Heart right ventricle (tissue), 16 donors: Measurements from ENCODE around the gene BSND. TPM values are rescaled to one million over a fixed set of nuclear protein-coding genes. Genes with fewer than 3 reads are reported as not detected.
A peak's percentile ranks its signal among the peaks of the same experiment; 100 is the strongest.

Experiments used
- ATAC-seq, 8 donors: fragments of 200-7000 bp; cut with Tn5 transposase; one replicate each; pipeline ENCODE4 v1.9.1; 2020; ENCODE audit warnings: mild to moderate bottlenecking in 8 of 8, moderate library complexity in 8 of 8, moderate number of reproducible peaks in 1 of 8
- DNase-seq, 2 donors: peaks; one replicate each; pipeline ENCODE4 v3.0.0-alpha.2; 2020
- H3K27ac ChIP-seq, 10 donors: fragments of 200-600 bp; sonication (generic) in 2 of 10; one replicate each; pipeline versions ENCODE4 v1.5.0 to v1.8.0; 2020 to 2022; ENCODE audit warnings: mild to moderate bottlenecking in 3 of 10
- H3K27me3 ChIP-seq, 7 donors: fragments of 200-600 bp; one replicate each; pipeline ENCODE4 v1.8.0; 2021 to 2022; ENCODE audit warnings: mild to moderate bottlenecking in 2 of 7
- H3K36me3 ChIP-seq, 9 donors: fragments of 200-600 bp; sonication (generic) in 1 of 9; one replicate each; pipeline versions ENCODE4 v1.5.0 to v1.8.0; 2020 to 2022; ENCODE audit warnings: mild to moderate bottlenecking in 2 of 9
- H3K4me1 ChIP-seq, 9 donors: fragments of 200-600 bp; sonication (generic) in 1 of 9; one replicate each; pipeline versions ENCODE4 v1.5.0 to v1.8.0; 2020 to 2022; ENCODE audit warnings: mild to moderate bottlenecking in 4 of 9
- H3K4me3 ChIP-seq, 10 donors: fragments of 200-600 bp; sonication (generic) in 2 of 10; one replicate each; pipeline versions ENCODE4 v1.5.0 to v1.8.0; 2020 to 2022; ENCODE audit warnings: mild to moderate bottlenecking in 7 of 10, moderate library complexity in 2 of 10
- H3K9me3 ChIP-seq, 11 donors: fragments of 200-600 bp in 10 of 11; sonication (generic) in 2 of 11; one replicate each; pipeline versions ENCODE4 v1.5.0 to v1.8.0; 2013 to 2022; ENCODE audit warnings: mild to moderate bottlenecking in 2 of 11, control low read depth in 1 of 11, moderate library complexity in 1 of 11
- CTCF ChIP-seq, 9 donors: fragments of 200-600 bp; sonication (generic) in 2 of 9; IDR thresholded peaks; one replicate each; pipeline versions ENCODE4 v1.5.0 to v1.8.0; 2021 to 2022; ENCODE audit warnings: antibody characterized with exemption in 9 of 9, mild to moderate bottlenecking in 5 of 9, moderate library complexity in 1 of 9
- WGBS, 2 donors: extraction: QIAGEN DNeasy Blood & Tissue Kit; methylation state at CpG; one replicate each; pipeline ENCODE4 v1.1.7; 2013; ENCODE audit warnings: inconsistent platforms in 1 of 2; 5-methylcytosine and 5-hydroxymethylcytosine counted together
- intact Hi-C, 10 donors: fragments of 100-400 bp; cut with DNase I; formaldehyde crosslinking; loops; one replicate each; pipeline versions ENCODE4 v1.11.1 to v1.14.2; 2022
- polyA plus RNA-seq, 2 donors: library from polyadenylated mRNA; stranded (reverse); fragments of 200-250 nt; gene quantifications; one replicate each; pipeline ENCODE4 v1.2.3, GENCODE V29; 2013
- total RNA-seq, 10 donors: library from RNA; stranded (reverse); fragmentation: NEBNext Ultra II Directional in 3 of 10; extraction: Animal tissue kit (Norgen Biotek cat#: 25700) in 3 of 10; gene quantifications; one replicate each; pipeline versions ENCODE4 v1.2.1 to v1.2.4, GENCODE V29; 2021 to 2023
- donor health status: Arrhythmogenic right ventricular cardiomyopathy.
- donor health status: ischemic (EF 13 %, LVEDD 7.1; RV severe dilation, severe dysfunction).
- donor health status: healthy with polysubstance abuse.
- donor health status: DM: no; HTN: yes; CAD: no.
- donor health status: DM: no; HTN: no; CAD: no.
- donor health status: ischemic (EF 25% LVEDD 6.9; RV normal size, moderate dysfunction).
- donor health status: ischemic (EF 25% LVEDD 5.7; RV mildly dilated, moderate dysfunction).
- donor health status: healthy.
- donor health status: DM: yes; HTN: yes; CAD: no.
- donor health status: Ischemic cardiomyopathy.
- donor health status: ischemic (EF 35%, LVEDD 5.7; RV mildly dilated, moderate dysfunction).
- donor health status: nonischemic (EF 11% LVEDD 7.7; RV severe dilation, severe dysfunction).
- donor health status: DM: yes; HTN: yes; CAD: no.
- donor health status: PGD.
- donor health status: ischemic (EF 29% LVEDD 5.4; RV normal size, mild dysfunction).
- donor health status: nonischemic (EF 23%, LVEDD 6.1; RV moderate dilation, normal function).

The BSND gene
- total and polyA plus RNA-seq, 12 donors, result not detected

- no peak overlapping the region for H3K27ac ChIP-seq
- 84 to 87% methylated on average over 8 of the region's 8 CpGs for WGBS, 2 donors
- no peaks in the 10 kb centered on the region for H3K9me3 ChIP-seq
- H3K27me3 ChIP-seq, result peaks cover 0 to 16% (median 0%) of the 10 kb centered on the region in 7 donors
- H3K36me3 ChIP-seq, result no peaks in the 10 kb centered on the region
- DNase-seq, result no peak
- peak in 1 of 8 donors; percentile 13 for ATAC-seq
- H3K4me1 ChIP-seq, result peaks cover 0 to 8% (median 0%) of the 10 kb centered on the region in 9 donors
- H3K4me3 ChIP-seq, result no peak overlapping the region
- intact Hi-C loops, result no loop called here
- no peak for TF ChIP-seq CTCF (IDR thresholded peaks at IDR 0.05)
Measured at GRCh38 chr1:54989473-54989872, 9.3 kb upstream of the BSND start.

GRCh38 chr1:54989968-54990810 lies 8.5 kb upstream of the BSND start:
- Histone ChIP-seq H3K27ac (no peak overlapping the region), H3K4me3 (no peak overlapping the region), H3K4me1 (peaks cover 0 to 8% (median 0%) of the 10 kb centered on the region in 9 donors), H3K27me3 (peaks cover 0 to 18% (median 2%) of the 10 kb centered on the region in 7 donors), H3K36me3 (no peaks in the 10 kb centered on the region), H3K9me3 (no peaks in the 10 kb centered on the region)
- 63 to 64% methylated on average over 13 of the region's 13 CpGs for WGBS, 2 donors
- intact Hi-C loops, result no loop called here
- ATAC-seq, result peak in 7 of 8 donors; percentile 23 to 78 (median 58)
- no peak for TF ChIP-seq CTCF (IDR thresholded peaks at IDR 0.05)
- peak in 1 of 2 donors; percentile 30 for DNase-seq

DNA sequence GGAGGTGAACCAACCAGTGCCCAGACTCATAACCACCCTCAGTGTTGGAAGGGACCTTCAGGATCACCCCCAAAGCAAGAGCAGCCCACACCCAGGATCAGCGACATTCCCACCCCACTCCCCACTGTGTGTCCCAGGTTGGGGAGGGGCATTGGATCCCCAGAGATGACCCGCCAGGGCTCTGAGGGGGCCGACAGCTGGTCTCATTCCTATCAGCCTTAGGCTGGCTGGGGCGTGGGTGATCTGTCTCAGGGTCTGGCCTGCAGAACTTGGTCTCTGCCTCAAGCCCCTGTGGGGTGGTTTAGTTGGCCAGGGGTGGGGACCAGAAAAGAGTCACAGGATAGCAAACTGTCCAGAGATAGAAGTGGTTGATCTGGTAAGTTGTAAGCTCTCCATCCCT lies 7.8 kb upstream of the BSND start:
- intact Hi-C loops, result no loop called here
- DNase-seq (no peak), ATAC-seq (no peak)
- peaks cover 0 to 8% (median 0%) of the 10 kb centered on the region in 9 donors for H3K4me1 ChIP-seq
- no peak for TF ChIP-seq CTCF (IDR thresholded peaks at IDR 0.05)
- no peaks in the 10 kb centered on the region for H3K9me3 ChIP-seq
- H3K27me3 ChIP-seq, result peaks cover 0 to 21% (median 9%) of the 10 kb centered on the region in 7 donors
- no peaks in the 10 kb centered on the region for H3K36me3 ChIP-seq
- 67 to 74% methylated on average over 4 of the region's 4 CpGs for WGBS, 2 donors
- H3K27ac ChIP-seq, result no peak overlapping the region
- no peak overlapping the region for H3K4me3 ChIP-seq

DNA sequence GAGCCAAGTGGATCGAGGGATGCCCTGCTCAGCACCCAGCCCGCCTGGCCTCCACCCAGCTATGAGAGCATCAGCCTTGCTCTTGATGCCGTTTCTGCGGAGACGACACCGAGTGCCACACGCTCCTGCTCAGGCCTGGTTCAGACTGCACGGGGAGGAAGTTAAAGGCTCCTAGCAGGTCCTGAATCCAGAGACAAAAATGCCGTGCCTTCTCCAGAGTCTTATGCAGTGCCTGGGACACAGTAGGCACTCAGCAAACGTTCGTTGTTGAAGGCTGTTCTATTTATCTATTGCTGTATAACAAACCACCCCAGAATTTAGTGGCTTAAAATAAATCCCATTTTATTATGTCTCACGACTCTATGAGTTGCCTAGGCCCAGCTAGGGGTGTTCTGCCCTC lies 6.8 kb upstream of the BSND start:
- no peaks in the 10 kb centered on the region for H3K36me3 ChIP-seq

More for the DNA sequence above, 6.8 kb upstream of the BSND start:
- TF ChIP-seq CTCF (IDR thresholded peaks at IDR 0.05), result no peak
- peaks cover 7 to 29% (median 20%) of the 10 kb centered on the region in 7 donors for H3K27me3 ChIP-seq
- H3K27ac ChIP-seq, result no peak overlapping the region
- DNase-seq (no peak), ATAC-seq (no peak)
- H3K9me3 ChIP-seq, result no peaks in the 10 kb centered on the region
- no peak overlapping the region for H3K4me3 ChIP-seq
- intact Hi-C loops, result no loop called here
- WGBS, 2 donors, result 66 to 80% methylated on average over 12 of the region's 12 CpGs
- peaks cover 0 to 17% (median 3%) of the 10 kb centered on the region in 9 donors for H3K4me1 ChIP-seq
